ENCODE data around the gene ASIC1.
"Not testable (repeated sequence)": the region's sequence is repeated elsewhere in the genome, so short reads cannot be mapped to it uniquely, and the experiment has no call there.

The ASIC1 gene

DNA sequence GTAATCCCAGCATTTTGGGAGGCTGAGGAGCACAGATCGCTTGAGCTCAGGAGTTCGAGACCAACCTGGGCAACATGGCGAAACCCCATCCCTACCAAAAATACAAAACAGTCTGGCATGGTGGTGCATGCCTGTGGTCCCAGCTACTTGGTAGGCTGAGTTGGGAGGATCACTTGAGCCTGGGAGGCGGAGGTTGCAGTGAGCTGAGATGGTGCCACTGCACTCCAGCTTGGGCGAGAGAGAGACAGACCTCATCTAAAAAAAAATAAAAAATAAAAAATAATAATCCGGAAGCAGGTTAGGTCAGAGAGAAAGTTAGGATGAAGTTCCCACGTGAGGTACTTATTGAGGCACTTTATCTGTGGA lies 27.0 kb downstream of the ASIC1 start:
- DNase-seq (ENCODE audit: low read depth in 2 of 3, low spot score in 1 of 3), result not testable (repeated sequence)

DNA sequence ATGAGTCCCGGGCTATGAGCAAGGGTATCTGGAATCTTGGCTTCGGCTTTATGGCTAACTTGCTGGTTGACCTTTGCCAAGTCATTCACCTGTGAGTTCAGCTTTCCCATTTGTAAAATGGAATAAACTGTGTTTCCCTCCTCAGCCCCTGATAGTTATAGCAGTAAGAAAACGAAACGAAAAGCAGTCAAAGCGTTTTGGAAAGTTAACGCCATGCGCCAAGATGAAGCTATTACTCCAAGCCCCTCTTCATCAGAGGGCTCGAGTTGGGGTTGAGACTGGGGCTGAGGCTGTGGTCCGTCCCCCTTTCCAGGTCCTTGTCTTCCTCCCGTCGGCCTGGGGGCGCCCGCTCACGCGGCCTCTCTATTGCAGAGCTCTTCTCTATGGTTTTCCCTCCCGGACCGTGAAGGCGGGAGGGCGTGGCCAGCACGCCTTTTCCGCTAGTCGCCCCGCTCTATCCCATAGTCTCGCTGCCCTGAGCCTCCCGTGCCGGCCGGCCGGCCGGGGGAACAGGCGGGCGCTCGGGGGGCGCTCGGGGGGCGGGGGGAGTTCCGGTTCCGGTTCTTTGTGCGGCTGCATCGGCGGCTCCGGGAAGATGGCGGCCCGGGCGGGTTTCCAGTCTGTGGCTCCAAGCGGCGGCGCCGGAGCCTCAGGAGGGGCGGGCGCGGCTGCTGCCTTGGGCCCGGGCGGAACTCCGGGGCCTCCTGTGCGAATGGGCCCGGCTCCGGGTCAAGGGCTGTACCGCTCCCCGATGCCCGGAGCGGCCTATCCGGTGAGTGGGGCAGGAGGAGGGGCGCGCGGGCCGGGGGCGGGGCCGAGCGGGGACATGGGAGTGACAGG lies 27.6 kb downstream of the ASIC1 start, which contains the start of gene SMARCD1:
Gene SMARCD1, plus strand, starts transcription at position 568 of the 840 bp plus-strand sequence. Its CDS starts 28 bp downstream, at position 596.
- peak; percentile 67 to 85 (median 76) for DNase-seq (ENCODE audit: low read depth in 2 of 3, low spot score in 1 of 3)

DNA sequence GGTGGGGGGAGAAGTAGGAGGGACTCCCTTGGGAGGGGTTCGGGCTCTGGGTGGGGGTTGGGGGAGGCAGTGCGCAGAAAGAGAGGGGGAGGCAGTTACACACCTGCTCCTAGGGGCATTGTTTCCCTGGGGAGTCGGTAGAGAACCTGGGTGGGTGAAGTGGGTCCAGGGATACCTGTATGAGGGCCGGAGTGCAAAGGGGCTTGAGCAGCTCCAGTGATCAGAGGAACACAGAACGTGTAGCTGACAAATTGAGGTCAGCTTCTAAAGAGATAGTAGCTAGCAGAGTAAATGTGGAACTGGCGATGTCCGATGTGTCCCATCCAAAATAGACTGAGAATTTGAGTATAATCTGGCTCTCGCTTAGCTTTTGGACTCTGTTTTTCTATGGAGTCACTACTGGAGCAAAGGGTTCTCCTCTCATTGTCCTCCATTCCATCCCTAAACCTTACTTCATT lies 28.2 kb downstream of the ASIC1 start:
- no peak for DNase-seq (ENCODE audit: low read depth in 2 of 3, low spot score in 1 of 3)

DNA sequence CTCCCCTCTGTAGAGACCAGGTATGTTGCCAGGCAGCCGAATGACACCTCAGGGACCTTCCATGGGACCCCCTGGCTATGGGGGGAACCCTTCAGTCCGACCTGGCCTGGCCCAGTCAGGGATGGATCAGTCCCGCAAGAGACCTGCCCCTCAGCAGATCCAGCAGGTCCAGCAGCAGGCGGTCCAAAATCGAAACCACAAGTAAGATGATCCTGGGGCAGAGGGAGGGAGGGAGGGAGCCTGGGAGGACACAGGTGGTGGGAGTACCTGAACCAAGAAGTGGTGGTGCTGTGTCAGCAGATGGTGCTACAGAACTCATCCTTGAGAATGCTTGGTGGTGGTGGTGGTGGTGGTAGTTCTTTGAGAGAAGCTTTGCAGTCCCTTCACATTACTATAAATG lies 28.8 kb downstream of the ASIC1 start:
- DNase-seq (ENCODE audit: low read depth in 2 of 3, low spot score in 1 of 3), result no peak

DNA sequence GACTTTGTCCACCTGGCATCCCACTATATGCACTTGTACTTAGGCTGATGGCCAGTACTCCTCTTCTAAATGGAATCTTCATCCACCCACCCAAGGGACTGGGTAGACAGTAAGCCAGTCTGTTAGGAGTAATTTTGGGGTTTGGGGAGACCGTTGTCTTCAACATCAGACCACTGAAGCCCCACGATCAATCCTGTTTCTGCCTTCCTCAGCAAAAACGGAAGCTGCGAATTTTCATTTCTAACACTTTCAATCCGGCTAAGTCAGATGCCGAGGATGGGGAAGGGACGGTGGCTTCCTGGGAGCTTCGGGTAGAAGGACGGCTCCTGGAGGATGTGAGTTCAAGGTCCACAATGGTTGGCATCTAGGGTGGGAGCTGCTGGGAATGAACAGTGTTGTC lies 29.8 kb downstream of the ASIC1 start:
- DNase-seq (ENCODE audit: low read depth in 2 of 3, low spot score in 1 of 3), result no peak

DNA sequence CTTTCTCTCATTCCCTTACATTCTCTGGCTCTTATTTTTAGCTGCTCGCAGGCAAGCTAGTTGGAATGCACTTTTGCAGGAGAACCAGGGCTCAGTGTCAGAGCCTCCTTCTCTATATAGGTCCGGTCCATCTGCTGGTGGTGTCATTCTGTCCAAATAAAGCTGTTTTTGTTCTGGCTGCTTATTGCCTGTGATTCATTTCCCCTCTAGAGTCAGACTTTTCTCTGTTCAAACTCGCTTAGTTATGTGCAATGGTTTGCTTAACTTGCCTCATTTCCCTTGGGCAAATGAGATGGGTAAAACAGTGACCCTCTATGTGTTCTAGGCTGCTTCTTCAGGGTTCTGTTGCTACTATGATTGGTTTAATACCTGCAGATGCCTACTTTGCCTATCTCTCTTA lies 30.6 kb downstream of the ASIC1 start:
- no peak for DNase-seq (ENCODE audit: low read depth in 2 of 3, low spot score in 1 of 3)

DNA sequence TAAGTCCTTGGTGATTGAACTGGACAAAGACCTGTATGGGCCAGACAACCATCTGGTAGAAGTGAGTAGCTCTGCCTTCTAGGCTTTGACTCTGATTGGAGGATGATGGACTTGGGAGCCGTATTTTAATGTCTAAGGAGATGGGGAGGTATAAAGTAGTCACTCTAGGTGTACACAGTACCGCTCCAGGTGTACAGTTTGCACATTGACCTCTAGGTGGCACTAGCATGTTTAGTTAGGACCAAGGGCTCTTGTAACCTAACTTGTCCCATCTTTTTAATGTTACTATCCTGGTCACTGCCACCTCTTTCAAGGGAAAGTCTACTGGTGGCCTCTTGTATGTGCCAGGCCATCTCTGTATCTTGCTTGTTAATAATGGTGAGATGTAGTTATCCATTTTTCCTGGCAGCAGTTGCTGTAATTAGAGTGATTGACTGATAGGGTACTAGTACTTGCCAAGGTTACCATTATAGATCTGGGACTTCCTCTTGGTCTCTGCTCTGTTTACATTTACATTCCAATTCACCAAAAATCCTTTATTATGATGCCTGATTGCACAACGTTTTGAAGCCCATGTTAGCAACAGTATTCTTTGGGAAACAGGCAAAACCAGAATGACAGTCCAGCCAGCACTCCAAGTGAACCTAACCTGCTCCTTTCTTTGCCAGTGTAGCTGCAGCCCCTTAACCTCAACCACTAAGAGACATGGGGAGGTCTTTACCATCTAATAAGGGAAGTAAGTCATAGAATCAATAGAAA lies 31.4 kb downstream of the ASIC1 start:
- peak in 2 of 3 donors; percentile 31 to 72 for DNase-seq (ENCODE audit: low read depth in 2 of 3, low spot score in 1 of 3)

DNA sequence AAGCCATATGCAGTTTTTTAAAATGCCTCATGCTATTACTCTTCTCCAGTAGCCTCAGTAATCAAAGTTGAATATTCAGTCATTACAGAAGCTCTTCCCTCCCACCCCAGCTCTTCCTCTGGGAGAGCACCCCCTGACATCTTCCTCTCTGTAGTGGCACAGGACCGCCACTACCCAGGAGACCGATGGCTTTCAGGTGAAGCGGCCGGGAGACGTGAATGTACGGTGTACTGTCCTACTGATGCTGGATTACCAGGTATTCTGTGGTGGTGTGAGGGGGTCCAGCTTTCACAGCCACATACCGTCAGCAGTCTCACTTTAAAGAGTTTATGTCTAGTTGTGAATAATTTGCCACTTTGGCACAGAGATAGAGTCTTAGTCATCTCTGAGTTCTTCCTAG lies 32.3 kb downstream of the ASIC1 start:
- no peak for DNase-seq (ENCODE audit: low read depth in 2 of 3, low spot score in 1 of 3)

DNA sequence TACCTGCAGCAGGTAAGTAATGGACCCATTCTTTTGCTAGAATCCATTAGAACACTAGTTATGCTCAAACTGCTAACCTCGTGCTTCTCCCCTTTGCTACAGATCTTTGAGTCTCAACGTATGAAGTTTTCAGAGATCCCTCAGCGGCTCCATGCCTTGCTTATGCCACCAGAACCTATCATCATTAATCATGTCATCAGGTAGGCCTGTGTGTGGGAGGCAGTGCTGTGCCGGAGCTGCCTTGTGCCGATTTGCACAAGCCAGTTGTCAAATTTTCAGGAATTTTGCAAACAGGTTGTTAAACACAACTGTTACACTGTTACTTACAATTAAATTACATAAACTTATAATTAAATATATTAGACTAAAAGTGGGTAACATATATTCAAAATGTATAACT lies 33.0 kb downstream of the ASIC1 start:
- DNase-seq (ENCODE audit: low read depth in 2 of 3, low spot score in 1 of 3), result no peak

DNA sequence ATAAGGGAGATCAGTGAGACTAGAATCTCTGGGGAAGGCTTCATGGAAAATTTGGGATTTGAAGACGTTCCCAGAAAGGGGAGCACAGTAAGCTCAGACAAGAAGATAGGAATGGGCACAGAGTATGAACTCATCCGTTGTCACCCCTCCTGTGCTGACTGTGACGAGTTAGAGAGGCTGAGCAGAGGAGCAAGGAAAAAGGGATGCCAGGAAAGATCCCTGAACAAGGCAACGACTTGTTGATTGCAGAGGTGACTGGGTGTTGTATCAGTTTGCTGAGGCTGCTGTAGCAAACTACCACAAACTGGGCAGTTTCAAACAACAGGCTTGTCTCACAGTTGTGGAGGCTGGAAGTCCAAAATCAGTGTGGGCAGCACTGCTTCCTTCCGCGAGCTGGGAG lies 40.6 kb downstream of the ASIC1 start:
- no peak for DNase-seq (ENCODE audit: low read depth in 2 of 3, low spot score in 1 of 3)

DNA sequence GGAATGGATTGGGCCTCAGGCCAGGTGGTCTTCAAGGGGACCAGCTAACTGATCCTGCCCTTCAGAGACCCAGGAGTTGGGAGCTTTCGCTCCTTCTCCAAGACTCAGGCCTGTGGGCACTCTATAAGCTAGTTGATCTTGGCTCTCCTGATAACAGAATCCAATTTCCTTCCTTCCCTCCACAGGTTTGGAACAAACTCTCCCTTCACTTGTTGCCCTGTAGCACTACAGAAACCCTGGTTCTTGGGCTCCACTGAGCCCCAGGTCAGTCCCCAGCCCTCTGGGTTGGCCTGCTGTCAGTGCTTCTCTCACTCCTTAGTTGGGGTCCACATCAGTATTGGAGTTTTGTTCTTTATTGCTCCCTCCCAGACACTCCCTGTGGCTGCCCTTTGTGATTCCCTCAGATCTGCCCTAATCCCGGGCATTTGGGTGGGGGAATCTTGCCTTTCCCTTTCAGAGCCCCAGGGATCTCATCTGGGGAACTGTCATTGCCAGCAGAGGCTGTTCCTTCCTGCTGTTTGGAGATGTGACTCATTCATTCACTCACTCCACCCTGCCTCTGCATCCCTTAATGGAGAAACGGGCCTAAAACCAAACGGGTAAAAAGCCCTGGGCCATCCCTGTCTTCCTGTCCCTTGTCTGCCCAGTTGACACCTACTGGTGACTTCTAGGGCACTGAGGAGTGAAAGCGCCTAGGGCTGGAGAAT lies 42.1 kb downstream of the ASIC1 start:
- no peak for DNase-seq (ENCODE audit: low read depth in 2 of 3, low spot score in 1 of 3)

DNA sequence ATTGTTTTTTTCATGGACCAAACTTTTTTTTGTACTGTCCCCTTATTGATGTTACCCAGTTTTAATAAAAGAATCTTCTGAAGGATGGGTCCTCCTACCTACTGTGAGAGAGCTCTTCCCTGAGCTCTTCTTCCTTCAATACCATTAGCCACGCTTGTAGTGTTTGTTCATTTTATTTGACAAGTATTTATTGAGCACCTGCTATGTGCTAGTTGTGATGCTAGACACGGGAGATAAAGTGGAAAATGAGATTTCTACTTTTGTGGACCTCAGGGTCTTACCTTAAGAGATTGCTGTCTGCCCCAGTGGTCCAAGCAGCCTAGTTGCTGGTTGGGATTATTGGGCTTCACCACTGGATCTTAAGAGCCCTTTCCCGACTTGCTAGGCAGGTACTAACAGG lies 43.2 kb downstream of the ASIC1 start:
- no peak for DNase-seq (ENCODE audit: low read depth in 2 of 3, low spot score in 1 of 3)

DNA sequence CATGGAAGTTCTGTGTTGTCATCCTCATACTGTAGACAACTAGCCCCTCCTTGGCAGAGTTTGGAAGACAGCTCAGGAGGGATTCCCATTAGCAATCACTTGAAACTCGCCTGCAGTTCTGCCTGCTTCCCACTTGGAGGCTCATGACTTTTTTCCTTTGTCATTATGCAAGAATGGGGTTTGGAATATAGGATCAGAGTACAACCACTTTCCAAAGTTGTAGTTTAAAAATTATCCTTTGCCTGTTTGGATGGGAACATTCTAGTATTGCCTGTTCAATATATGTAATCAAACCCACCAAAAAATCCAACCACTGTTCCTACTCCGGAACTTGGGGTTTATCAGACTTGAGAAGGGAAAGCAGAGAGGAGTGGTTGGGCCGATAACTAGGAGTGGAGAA lies 44.3 kb downstream of the ASIC1 start:
- no peak for DNase-seq (ENCODE audit: low read depth in 2 of 3, low spot score in 1 of 3)

DNA sequence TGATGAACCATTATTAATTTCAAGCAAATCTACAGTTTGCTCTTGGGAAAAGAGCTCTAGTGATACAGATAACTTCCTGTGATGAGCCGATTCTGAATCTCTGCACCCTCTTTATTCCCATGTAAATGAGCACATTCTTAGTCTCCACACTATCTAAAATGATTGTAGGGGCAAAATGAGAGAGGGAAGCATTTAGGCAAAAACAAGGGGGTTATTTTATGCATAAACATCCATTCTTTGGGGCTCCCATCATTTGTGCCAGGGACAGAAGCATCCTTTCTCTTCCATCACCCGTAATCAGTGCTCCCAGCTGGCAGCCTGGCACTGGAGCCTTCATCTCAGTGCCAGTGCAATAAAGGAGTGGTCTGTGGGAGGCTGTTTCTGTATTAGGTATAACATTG lies 44.7 kb downstream of the ASIC1 start:
- no peak for DNase-seq (ENCODE audit: low read depth in 2 of 3, low spot score in 1 of 3)

DNA sequence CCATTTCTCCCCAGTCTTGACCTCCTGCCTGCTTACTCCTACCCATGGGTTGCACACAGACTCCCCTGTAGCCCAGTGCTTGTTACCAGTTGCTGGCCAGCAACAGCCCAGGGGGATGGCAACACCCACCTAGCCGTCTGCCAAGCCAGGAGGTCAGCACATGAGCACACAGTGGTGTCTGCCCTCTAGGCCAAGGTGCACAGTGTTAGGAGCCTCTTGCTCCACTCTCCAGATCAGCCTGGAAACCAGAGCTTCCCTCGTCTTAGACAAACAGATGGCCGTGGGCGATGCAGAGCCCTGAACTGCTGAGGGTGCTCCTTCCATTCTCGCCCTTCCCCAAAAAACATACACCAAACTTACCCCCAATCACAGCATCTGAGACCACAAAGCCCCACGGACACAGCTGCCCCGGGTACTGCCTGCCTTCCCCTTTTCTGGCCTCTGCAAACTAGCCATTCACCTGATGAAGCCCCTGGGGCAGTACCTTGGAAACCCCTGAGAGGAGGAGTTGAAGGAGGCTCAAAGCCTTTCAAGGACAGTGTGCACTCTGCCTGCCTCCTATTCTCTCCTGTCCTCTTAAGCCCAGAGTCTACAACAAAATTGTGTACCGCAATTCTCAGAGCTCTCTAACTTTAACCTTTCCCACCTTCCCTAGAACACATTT lies 45.4 kb downstream of the ASIC1 start:
- DNase-seq (ENCODE audit: low read depth in 2 of 3, low spot score in 1 of 3), result no peak

DNA sequence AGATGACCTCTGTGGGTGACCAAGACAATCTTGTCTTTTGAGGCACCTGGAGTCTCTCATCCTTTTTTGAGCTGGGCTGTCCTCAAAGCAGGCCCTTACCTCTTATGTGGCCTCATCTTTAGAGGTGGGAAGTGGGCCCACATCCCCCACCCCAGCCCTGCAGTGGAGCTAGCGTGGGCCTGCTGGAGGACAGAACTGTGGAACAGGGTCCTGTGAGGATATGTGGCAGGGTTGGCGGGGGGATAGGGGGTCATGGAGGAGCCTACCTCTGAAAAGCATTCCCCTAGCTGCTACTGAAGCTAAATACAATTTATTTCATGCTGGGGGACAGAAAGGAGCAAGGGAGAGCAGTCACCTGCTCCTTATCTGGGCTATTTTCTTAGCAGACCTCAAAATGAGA lies 46.0 kb downstream of the ASIC1 start:
- DNase-seq (ENCODE audit: low read depth in 2 of 3, low spot score in 1 of 3), result no peak

DNA sequence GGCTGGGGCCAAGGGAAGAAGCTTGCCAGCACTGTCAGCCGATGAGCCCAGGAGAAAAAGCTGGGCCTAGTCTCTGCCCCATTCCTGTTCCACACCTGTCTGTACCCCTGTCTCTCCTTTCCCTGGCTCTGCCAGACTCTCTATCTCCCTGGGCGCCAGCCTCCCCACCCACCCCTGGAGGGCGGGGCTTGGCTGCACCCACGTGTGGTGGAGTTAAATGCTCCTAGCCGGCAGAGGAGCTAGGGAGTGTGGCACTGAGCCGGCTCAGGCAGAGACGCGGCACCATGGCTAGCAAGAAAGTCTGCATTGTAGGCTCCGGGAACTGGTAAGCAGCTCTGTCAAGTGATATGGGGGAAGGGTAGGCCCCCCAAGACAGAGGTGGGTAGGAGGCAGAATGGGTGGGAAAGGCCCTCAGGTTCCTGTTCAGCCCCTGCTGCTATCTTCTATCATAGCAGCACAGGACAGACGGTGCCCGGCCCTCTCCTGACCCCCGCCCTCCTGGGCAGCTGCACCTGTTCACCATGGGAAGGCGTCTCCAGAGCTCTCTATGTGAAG lies 46.4 kb downstream of the ASIC1 start, which contains the start of gene GPD1:
Gene GPD1, plus strand, starts transcription at position 242 of the 555 bp plus-strand sequence. Its CDS starts 43 bp downstream, at position 285.
- peak in 1 of 3 donors; percentile 23 for DNase-seq (ENCODE audit: low read depth in 2 of 3, low spot score in 1 of 3)

DNA sequence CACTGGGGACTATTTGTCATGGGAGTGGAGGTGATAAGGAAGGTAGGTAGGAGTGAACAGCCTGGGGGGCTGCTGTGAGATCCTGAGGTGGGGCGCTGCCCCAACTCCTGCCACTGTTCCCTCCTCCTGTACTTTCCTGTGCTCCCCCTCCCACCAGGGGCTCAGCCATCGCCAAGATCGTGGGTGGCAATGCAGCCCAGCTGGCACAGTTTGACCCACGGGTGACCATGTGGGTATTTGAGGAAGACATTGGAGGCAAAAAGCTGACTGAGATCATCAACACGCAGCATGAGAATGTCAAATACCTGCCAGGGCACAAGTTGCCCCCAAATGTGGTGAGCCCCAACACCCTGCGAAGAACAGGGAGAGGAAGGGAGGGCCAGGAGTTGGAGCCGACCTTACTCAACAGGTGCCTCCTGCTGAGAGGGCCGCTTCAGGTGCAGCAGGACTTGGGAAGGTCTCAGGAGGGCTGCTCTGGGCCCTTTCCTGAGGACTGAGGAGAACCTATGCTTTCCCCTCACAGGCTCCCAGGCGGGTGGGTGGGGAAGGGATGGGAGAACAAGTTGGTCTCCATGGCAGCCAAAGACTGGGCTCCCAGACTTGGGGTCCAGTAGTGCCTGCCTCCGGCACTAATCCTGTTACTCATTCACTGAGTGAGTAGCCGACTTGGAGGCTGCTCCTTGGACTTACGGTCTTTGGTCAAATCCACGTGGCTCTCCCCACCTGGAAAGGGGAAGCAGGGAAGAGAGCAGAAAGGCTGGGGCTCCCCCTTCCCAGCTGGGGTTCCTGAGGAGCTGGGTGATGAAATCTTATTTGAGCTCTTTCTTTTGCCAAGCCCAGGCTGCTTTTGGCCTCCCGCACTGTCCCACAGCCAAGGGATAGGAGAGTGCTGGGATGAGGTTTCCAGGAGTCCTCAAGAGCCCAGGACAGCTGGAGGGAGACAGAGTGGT lies 47.3 kb downstream of the ASIC1 start:
- no peak for DNase-seq (ENCODE audit: low read depth in 2 of 3, low spot score in 1 of 3)

DNA sequence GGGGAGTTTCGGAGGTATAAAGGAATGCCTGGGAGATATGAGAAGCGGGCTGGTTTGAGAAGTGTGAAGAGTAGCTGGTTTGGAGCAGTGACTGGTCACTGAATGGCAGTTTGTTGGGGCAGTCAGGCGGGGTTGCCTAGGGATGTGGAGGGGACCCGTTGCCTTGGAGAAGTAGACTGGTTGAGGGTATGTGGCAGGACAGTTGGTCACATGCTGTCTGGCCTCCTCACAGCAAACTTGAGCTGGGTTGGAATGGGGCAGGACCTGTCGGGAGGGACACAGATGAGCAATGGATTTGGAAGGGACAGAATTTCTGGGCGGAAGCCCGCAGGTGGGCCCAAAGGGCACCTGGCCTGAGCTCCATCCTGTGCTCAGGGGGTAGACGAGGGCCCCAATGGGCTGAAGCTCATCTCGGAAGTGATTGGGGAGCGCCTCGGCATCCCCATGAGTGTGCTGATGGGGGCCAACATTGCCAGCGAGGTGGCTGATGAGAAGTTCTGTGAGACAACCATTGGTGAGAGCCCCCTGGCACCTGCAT lies 48.6 kb downstream of the ASIC1 start:
- DNase-seq (ENCODE audit: low read depth in 2 of 3, low spot score in 1 of 3), result no peak
